Neural crest cell (in vitro differentiated cells): Measurements from ENCODE around the gene SP3. TPM values are rescaled to one million over a fixed set of nuclear protein-coding genes. Genes with fewer than 3 reads are reported as not detected.

Experiments
- DNase-seq: peaks from one replicate; pipeline ENCODE4 v3.0.0; 2021; ENCODE audit warnings: low read depth, mixed read lengths, low spot score
- H3K27ac Mint-ChIP-seq: one replicate; pipeline ENCODE4 v1.8.0; 2021; ENCODE audit warnings: mild to moderate bottlenecking, mixed read lengths; ENCODE audit not compliant: unreplicated experiment
- H3K27me3 Mint-ChIP-seq: 2 replicates; pipeline ENCODE4 v1.8.0; 2021; ENCODE audit warnings: low read depth, mild to moderate bottlenecking, mixed read lengths
- H3K36me3 Mint-ChIP-seq: 2 replicates; pipeline ENCODE4 v1.8.0; 2021; ENCODE audit warnings: low read depth, mild to moderate bottlenecking, mixed read lengths
- H3K4me1 Mint-ChIP-seq: 2 replicates; pipeline ENCODE4 v1.8.0; 2021; ENCODE audit warnings: mixed read lengths
- H3K4me3 Mint-ChIP-seq: one replicate; pipeline ENCODE4 v1.8.0; 2021; ENCODE audit warnings: mild to moderate bottlenecking, mixed read lengths
- H3K9me3 Mint-ChIP-seq: 2 replicates; pipeline ENCODE4 v1.8.0; 2021; ENCODE audit warnings: mixed read lengths
- total RNA-seq: library from RNA; stranded (reverse); gene quantifications from 2 replicates; pipeline ENCODE4 v1.2.1, GENCODE V29; 2021
- TF ChIP-seq, protein P1 (sequence below): fragments of 200-600 bp; sonication (generic); conservative IDR thresholded peaks from 2 replicates; pipeline ENCODE4 v1.5.0; 2021; ENCODE audit warnings: antibody characterized with exemption, mild to moderate bottlenecking

Gene SP3
- total RNA-seq, 1 donor from 2014 or later, result 105 TPM

- no peaks in the 10 kb centered on the region for H3K9me3 Mint-ChIP-seq
- no peak overlapping the region for H3K4me3 Mint-ChIP-seq
- no peak overlapping the region for H3K27ac Mint-ChIP-seq
- H3K4me1 Mint-ChIP-seq, result peaks cover 16% of the 10 kb centered on the region
- H3K36me3 Mint-ChIP-seq, result no peaks in the 10 kb centered on the region
- TF ChIP-seq, protein P1, sequence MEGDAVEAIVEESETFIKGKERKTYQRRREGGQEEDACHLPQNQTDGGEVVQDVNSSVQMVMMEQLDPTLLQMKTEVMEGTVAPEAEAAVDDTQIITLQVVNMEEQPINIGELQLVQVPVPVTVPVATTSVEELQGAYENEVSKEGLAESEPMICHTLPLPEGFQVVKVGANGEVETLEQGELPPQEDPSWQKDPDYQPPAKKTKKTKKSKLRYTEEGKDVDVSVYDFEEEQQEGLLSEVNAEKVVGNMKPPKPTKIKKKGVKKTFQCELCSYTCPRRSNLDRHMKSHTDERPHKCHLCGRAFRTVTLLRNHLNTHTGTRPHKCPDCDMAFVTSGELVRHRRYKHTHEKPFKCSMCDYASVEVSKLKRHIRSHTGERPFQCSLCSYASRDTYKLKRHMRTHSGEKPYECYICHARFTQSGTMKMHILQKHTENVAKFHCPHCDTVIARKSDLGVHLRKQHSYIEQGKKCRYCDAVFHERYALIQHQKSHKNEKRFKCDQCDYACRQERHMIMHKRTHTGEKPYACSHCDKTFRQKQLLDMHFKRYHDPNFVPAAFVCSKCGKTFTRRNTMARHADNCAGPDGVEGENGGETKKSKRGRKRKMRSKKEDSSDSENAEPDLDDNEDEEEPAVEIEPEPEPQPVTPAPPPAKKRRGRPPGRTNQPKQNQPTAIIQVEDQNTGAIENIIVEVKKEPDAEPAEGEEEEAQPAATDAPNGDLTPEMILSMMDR, result no peak
- DNase-seq, result no peak
- H3K27me3 Mint-ChIP-seq, result peaks cover 3% of the 10 kb centered on the region
These were observed 46.6 kb upstream of the SP3 start for GRCh38 chr2:174011796-174012195.

- TF ChIP-seq, protein P1, result no peak
- no peak overlapping the region for H3K27ac Mint-ChIP-seq
- peaks cover 3% of the 10 kb centered on the region for H3K27me3 Mint-ChIP-seq
- no peaks in the 10 kb centered on the region for H3K36me3 Mint-ChIP-seq
- H3K9me3 Mint-ChIP-seq, result no peaks in the 10 kb centered on the region
- peaks cover 16% of the 10 kb centered on the region for H3K4me1 Mint-ChIP-seq
- H3K4me3 Mint-ChIP-seq, result no peak overlapping the region
- DNase-seq, result no peak
These were observed 46.0 kb upstream of the SP3 start for GRCh38 chr2:174011173-174011572.

GRCh38 chr2:174009488-174010223 lies 44.5 kb upstream of the SP3 start:
- TF ChIP-seq, protein P1, result no peak
- no peaks in the 10 kb centered on the region for H3K9me3 Mint-ChIP-seq
- H3K36me3 Mint-ChIP-seq, result no peaks in the 10 kb centered on the region
- H3K4me3 Mint-ChIP-seq, result no peak overlapping the region
- H3K27ac Mint-ChIP-seq, result no peak overlapping the region
- peaks cover 3% of the 10 kb centered on the region for H3K27me3 Mint-ChIP-seq
- no peak for DNase-seq
- H3K4me1 Mint-ChIP-seq, result peaks cover 15% of the 10 kb centered on the region

GRCh38 chr2:174008720-174009119 lies 43.5 kb upstream of the SP3 start:
- no peak for DNase-seq
- H3K27ac Mint-ChIP-seq, result no peak overlapping the region
- no peak overlapping the region for H3K4me3 Mint-ChIP-seq
- H3K9me3 Mint-ChIP-seq, result no peaks in the 10 kb centered on the region
- peaks cover 3% of the 10 kb centered on the region for H3K27me3 Mint-ChIP-seq
- no peaks in the 10 kb centered on the region for H3K36me3 Mint-ChIP-seq
- TF ChIP-seq, protein P1, result no peak
- peaks cover 6% of the 10 kb centered on the region for H3K4me1 Mint-ChIP-seq

DNA sequence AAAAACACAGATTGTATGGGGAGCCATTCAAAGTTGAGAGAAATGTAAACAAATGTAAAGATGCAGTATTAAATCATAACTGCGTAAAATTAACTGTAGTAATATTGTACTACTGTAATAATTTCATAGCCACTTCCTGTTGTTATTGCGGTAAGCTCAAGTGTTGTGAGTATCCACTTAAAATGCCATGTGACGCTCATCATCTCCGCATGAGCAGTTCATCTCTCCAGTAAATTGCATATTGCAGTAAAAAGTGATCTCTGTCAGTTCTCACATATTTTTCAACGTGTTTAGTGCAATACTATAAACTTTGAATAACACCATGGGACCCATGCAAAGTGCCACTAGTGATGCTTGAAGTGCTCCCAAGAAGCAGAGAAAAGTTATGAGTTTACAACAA lies 41.8 kb upstream of the SP3 start:
- H3K27me3 Mint-ChIP-seq, result no peaks in the 10 kb centered on the region
- TF ChIP-seq, protein P1, result no peak
- DNase-seq, result no peak
- no peak overlapping the region for H3K27ac Mint-ChIP-seq
- H3K36me3 Mint-ChIP-seq, result no peaks in the 10 kb centered on the region
- no peaks in the 10 kb centered on the region for H3K9me3 Mint-ChIP-seq
- H3K4me3 Mint-ChIP-seq, result no peak overlapping the region
- H3K4me1 Mint-ChIP-seq, result no peaks in the 10 kb centered on the region
